ENCODE measurements around the gene GRP. TPM values are rescaled to one million over a fixed set of nuclear protein-coding genes. Genes with fewer than 3 reads are reported as not detected.
A peak's percentile ranks its signal among the peaks of the same experiment; 100 is the strongest.

The GRP gene
- total RNA-seq: not detected

- H3K27ac ChIP-seq: no peak within 1 kb of the TSS
- DNase-seq: no peak
- in situ Hi-C loops (cut with MboI; ENCODE audit: low pct_ligation_motif_present in 1 of 4, low pct_unique_long_range_greater_than_20kb in 1 of 4, low sequenced_read_pairs in 3 of 4): no loop called here
- WGBS, 2 donors (ENCODE audit: low coverage in 1 of 2): 14% methylated on average over 1 to 28 of the region's 29 CpGs
- H3K36me3 ChIP-seq: no peaks in the 10 kb centered on the region
- no peaks in the 10 kb centered on the region for H3K9me3 ChIP-seq
- intact Hi-C loops (cut with DNase I; ENCODE audit: low total_unique reads): no loop called here
- H3K27me3 ChIP-seq: peaks cover 54% of the 10 kb centered on the region
- peak within 1 kb of the TSS in 1 of 4 donors; percentile 13 for H3K4me3 ChIP-seq
- H3K4me1 ChIP-seq: peaks cover 0 to 8% (median 0%) of the 10 kb centered on the region in 4 donors
- TF ChIP-seq CTCF (IDR thresholded peaks at IDR 0.05): no peak
- no peak for TF ChIP-seq EP300 (IDR thresholded peaks at IDR 0.05; ENCODE audit: low read depth)
- TF ChIP-seq POLR2A (IDR thresholded peaks at IDR 0.05): no peak
- TF ChIP-seq POLR2AphosphoS5 (IDR thresholded peaks at IDR 0.05): no peak
These were observed at the start of gene GRP for GRCh38 chr18:59219672-59220163. TSS of gene GRP (plus strand) at chr18:59220158. CDS start at chr18:59220266, 108 bp downstream.

DNA sequence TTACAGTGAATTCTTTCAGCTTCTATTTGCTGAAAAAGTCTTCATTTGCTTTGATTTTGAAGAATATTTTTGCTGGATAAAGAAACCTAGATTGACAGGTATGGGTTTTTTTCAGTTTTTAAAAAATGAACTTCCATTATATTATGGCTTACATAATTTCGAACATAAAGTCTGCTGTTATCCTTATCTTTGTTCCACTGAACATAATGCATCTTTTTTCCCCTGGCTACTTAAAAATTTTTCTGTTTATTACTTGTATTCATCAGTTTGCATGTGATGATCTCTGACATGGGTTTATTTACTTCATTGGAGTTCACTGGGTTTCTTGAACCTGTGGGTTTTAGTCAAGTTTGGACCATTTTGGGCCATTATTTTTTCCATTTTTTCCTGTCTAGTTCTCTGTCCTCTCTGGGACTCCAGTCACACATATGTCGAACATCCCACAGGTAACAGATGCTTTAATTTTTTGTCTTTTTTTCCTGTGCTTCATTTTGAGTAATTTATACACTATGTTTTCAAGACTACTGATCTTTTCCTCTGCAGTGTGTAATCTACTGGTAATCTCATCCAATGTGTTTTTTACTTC, 47.2 kb upstream of the GRP start:
- 78 to 80% methylated on average over 2 of the region's 2 CpGs for WGBS, 2 donors (ENCODE audit: low coverage in 1 of 2)
- TF ChIP-seq CTCF (IDR thresholded peaks at IDR 0.05) (no peak), POLR2AphosphoS5 (IDR thresholded peaks at IDR 0.05) (no peak), POLR2A (IDR thresholded peaks at IDR 0.05) (no peak), EP300 (IDR thresholded peaks at IDR 0.05; ENCODE audit: low read depth) (no peak)
- in situ Hi-C loops (cut with MboI; ENCODE audit: low pct_ligation_motif_present in 1 of 4, low pct_unique_long_range_greater_than_20kb in 1 of 4, low sequenced_read_pairs in 3 of 4): no loop called here

GRCh38 chr18:59177485-59177884, 42.5 kb upstream of the GRP start:
- no peak for TF ChIP-seq EP300 (IDR thresholded peaks at IDR 0.05; ENCODE audit: low read depth)
- TF ChIP-seq POLR2A (IDR thresholded peaks at IDR 0.05): no peak
- no peaks in the 10 kb centered on the region for H3K27me3 ChIP-seq
- H3K4me1 ChIP-seq: no peaks in the 10 kb centered on the region
- H3K36me3 ChIP-seq: no peaks in the 10 kb centered on the region
- H3K9me3 ChIP-seq: peaks cover 6 to 14% of the 10 kb centered on the region in 2 donors
- H3K4me3 ChIP-seq: no peak overlapping the region
- no peak for DNase-seq
- 89 to 100% methylated on average over 2 to 4 of the region's 4 CpGs for WGBS, 2 donors (ENCODE audit: low coverage in 1 of 2)
- H3K27ac ChIP-seq: no peak overlapping the region
- in situ Hi-C loops (cut with MboI; ENCODE audit: low pct_ligation_motif_present in 1 of 4, low pct_unique_long_range_greater_than_20kb in 1 of 4, low sequenced_read_pairs in 3 of 4) (no loop called here), intact Hi-C loops (cut with DNase I; ENCODE audit: low total_unique reads) (no loop called here)

More for the DNA sequence above, 47.2 kb upstream of the GRP start:
- Histone ChIP-seq H3K4me1 (no peaks in the 10 kb centered on the region), H3K4me3 (no peak overlapping the region), H3K36me3 (no peaks in the 10 kb centered on the region), H3K27ac (no peak overlapping the region), H3K27me3 (peaks cover 3% of the 10 kb centered on the region), H3K9me3 (peaks cover 18 to 20% of the 10 kb centered on the region in 2 donors)
- intact Hi-C loops (cut with DNase I; ENCODE audit: low total_unique reads): no loop called here
- DNase-seq: no peak

DNA sequence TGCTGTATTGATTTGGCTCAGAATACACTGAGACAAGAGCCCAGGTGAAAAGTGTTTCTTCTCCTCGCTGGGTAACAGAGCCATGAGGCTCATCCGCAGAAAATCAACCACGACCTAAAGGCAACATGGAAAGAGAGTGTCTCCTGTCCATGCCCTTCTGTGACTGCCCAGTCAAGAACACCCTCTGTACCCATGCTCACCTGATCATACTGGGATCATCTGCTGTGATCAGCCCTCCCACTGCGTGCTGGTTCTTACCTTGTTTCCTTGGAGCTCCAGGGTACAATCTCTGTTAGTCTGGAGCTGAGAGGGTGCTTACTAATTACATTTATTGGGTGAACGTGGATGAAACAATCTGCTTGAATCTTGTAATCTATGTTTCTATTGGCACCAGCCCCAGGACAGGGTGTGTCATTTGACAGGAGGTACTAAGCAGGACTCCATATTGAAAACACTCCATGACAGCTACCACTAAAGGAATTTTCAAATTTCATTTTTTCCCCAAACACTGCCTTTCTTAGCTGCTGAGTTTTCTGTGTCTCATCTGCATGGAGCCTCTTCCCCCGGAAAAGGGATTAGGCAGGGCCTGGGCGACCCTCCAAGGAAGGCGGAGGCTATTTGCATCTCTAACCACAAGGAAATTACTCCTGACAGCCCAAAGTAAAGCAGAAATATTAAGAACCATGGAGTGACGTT, 39.7 kb upstream of the GRP start:
- in situ Hi-C loops (cut with MboI; ENCODE audit: low pct_ligation_motif_present in 1 of 4, low pct_unique_long_range_greater_than_20kb in 1 of 4, low sequenced_read_pairs in 3 of 4) (no loop called here), intact Hi-C loops (cut with DNase I; ENCODE audit: low total_unique reads) (no loop called here)
- H3K27me3 ChIP-seq: no peaks in the 10 kb centered on the region
- TF ChIP-seq POLR2AphosphoS5 (IDR thresholded peaks at IDR 0.05): no peak
- no peak for TF ChIP-seq EP300 (IDR thresholded peaks at IDR 0.05; ENCODE audit: low read depth)
- TF ChIP-seq CTCF (IDR thresholded peaks at IDR 0.05): no peak
- TF ChIP-seq POLR2A (IDR thresholded peaks at IDR 0.05): no peak
- WGBS, 2 donors (ENCODE audit: low coverage in 1 of 2): 48 to 52% methylated on average over 5 to 9 of the region's 9 CpGs
- no peak overlapping the region for H3K4me3 ChIP-seq
- no peaks in the 10 kb centered on the region for H3K4me1 ChIP-seq
- no peak for DNase-seq
- no peaks in the 10 kb centered on the region for H3K9me3 ChIP-seq
- H3K27ac ChIP-seq: no peak overlapping the region
- H3K36me3 ChIP-seq: no peaks in the 10 kb centered on the region

Measured in transverse colon (tissue), 4 donors.